Measurements from ENCODE around the gene KRT3.

DNA sequence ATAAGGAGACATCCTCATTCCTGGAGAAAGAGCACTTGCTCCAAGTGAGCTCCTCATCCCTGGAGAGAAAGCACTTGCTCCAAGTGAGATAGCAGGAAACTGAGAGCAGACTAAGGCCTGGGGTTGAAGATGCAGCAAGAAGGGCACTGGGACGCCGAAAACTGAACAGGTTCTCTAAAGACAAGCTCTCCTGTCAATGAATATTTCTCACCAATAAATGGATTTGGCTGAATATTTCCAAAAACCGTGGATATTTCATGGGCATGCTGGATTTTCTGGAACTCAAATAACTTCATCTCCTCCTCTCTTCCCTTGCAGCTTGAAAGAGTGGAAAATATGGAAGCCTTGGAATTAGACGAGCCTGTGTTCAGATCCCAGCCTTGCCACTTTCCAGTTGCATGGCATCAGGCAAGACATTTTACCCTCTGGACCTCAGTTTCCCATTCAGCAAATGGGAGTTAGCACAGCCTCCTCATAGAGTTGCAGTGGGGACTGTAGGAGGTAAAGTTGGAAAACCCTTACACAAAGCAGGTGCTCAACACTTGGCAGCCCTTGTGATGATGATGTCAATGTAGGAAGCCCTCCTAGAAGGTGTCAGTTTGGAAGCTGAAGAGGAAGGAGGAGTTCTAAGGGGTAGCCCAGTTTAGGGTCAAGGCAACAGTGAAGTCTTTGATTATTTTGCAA is 14.4 kb downstream of the KRT3 start:
- TF ChIP-seq, protein P1, sequence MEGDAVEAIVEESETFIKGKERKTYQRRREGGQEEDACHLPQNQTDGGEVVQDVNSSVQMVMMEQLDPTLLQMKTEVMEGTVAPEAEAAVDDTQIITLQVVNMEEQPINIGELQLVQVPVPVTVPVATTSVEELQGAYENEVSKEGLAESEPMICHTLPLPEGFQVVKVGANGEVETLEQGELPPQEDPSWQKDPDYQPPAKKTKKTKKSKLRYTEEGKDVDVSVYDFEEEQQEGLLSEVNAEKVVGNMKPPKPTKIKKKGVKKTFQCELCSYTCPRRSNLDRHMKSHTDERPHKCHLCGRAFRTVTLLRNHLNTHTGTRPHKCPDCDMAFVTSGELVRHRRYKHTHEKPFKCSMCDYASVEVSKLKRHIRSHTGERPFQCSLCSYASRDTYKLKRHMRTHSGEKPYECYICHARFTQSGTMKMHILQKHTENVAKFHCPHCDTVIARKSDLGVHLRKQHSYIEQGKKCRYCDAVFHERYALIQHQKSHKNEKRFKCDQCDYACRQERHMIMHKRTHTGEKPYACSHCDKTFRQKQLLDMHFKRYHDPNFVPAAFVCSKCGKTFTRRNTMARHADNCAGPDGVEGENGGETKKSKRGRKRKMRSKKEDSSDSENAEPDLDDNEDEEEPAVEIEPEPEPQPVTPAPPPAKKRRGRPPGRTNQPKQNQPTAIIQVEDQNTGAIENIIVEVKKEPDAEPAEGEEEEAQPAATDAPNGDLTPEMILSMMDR (IDR thresholded peaks at IDR 0.05): no peak
- TF ChIP-seq TCF7L2 (IDR thresholded peaks at IDR 0.05; ENCODE audit: low read depth, low read length): no peak

Measured in Panc1 (cell line).